ENCODE measurements around the gene CRIP2.

The CRIP2 gene

DNA sequence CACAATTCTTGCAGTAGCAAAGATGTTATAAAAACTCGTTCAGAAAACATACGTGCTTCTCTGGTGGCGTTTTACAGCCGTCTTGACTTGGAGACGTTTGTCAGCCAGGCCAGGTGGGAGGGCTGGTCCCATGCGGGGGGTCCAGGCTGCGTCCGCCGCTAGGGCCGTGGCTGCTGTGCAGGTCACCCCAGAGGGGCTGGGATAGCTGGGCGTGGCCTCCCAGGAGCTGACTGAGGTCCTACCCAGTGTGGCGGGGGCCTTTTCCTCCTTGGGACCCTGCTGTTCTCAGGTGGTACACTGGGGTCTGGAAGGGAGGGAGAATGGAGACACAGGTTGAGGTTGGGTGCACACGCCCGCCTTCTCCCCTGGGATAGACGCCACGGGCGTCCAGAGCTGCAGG is 29.8 kb upstream of the CRIP2 start:
- Histone ChIP-seq H3K4me1 (ENCODE audit: control insufficient read depth in 1 of 2, insufficient read depth in 1 of 2, low read depth in 1 of 2, low read length in 1 of 2) (no peaks in the 10 kb centered on the region), H3K27ac (no peak overlapping the region), H3K9me3 (no peaks in the 10 kb centered on the region), H3K27me3 (no peaks in the 10 kb centered on the region), H3K36me3 (peaks cover 10% of the 10 kb centered on the region), H3K4me3 (ENCODE audit: low read depth in 1 of 2, low read length in 1 of 2) (no peak overlapping the region)
- TF ChIP-seq, protein P1, sequence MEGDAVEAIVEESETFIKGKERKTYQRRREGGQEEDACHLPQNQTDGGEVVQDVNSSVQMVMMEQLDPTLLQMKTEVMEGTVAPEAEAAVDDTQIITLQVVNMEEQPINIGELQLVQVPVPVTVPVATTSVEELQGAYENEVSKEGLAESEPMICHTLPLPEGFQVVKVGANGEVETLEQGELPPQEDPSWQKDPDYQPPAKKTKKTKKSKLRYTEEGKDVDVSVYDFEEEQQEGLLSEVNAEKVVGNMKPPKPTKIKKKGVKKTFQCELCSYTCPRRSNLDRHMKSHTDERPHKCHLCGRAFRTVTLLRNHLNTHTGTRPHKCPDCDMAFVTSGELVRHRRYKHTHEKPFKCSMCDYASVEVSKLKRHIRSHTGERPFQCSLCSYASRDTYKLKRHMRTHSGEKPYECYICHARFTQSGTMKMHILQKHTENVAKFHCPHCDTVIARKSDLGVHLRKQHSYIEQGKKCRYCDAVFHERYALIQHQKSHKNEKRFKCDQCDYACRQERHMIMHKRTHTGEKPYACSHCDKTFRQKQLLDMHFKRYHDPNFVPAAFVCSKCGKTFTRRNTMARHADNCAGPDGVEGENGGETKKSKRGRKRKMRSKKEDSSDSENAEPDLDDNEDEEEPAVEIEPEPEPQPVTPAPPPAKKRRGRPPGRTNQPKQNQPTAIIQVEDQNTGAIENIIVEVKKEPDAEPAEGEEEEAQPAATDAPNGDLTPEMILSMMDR (IDR thresholded peaks at IDR 0.05): no peak

DNA sequence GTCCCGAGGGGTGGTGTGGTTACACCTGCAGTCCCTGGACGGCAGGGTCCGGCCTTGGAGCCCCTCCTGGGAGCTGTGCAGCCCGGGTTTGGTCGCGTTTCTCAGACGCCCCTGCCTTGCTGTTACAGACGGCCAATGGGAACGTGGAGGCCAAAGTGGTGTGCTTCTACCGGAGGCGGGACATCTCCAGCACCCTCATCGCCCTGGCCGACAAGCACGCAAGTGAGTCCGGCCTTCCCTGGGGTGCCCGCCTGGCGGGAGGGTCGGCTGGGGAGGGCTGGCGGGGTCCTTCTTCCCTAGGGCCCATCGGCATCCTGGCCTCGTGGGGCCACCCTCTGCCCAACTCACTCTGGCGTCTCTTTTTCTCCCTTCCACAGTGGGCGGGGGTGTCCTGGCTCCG is 29.3 kb upstream of the CRIP2 start:
- no peaks in the 10 kb centered on the region for H3K27me3 ChIP-seq

DNA sequence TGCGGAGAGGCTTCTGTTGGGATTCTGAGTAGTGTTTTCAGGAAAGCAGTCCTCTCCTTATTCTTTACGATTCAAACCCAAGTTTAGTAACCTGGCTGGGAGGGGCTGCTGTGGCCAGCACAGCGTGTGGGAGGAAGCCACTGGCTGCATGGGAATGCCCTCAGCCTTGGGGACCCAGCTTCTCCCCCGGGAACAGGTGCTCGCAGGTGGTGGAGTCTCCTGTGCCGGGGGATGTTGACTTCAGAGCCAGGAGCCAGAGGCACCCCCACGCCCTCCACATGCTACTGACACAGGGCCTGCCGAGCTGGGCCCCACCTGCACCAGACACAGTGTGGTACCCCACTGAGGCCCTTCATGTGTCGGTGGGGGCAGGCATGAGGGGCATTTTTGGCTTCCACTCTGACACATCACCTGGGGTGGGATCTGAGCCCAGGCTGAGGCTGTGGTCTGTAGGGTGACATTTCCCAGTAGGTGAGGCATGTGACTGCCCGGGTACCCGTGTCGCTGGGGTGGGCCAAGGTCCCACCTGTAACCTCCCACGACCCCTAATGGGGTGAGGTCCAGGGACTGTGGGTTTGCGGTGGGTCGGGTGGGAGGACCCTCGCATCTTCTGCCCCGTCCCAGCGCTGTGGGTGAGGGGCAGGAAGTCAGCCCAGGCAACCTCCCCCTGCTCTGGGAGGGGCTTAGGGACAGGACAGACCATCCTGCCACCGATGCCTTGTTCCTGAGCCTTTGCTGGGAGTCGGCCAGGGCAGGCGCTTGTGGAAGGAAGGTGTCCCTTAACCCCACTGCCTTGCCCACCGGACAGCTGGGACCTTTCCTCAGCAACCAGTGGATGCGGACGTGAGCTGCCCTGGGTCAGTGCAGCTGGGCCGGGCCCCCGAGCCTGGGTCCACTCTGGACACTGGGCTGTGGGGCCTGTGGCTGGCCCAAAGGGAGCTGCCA is 28.4 kb upstream of the CRIP2 start:
- no peaks in the 10 kb centered on the region for H3K4me1 ChIP-seq (ENCODE audit: control insufficient read depth in 1 of 2, insufficient read depth in 1 of 2, low read depth in 1 of 2, low read length in 1 of 2)
- H3K27ac ChIP-seq: no peak overlapping the region
- H3K36me3 ChIP-seq: peaks cover 15% of the 10 kb centered on the region
- no peaks in the 10 kb centered on the region for H3K9me3 ChIP-seq
- TF ChIP-seq, protein P1 (IDR thresholded peaks at IDR 0.05): no peak
- no peaks in the 10 kb centered on the region for H3K27me3 ChIP-seq
- H3K4me3 ChIP-seq (ENCODE audit: low read depth in 1 of 2, low read length in 1 of 2): no peak overlapping the region

More for the DNA sequence above, 29.3 kb upstream of the CRIP2 start:
- H3K9me3 ChIP-seq: no peaks in the 10 kb centered on the region
- H3K36me3 ChIP-seq: peaks cover 12% of the 10 kb centered on the region
- no peak overlapping the region for H3K27ac ChIP-seq
- H3K4me3 ChIP-seq (ENCODE audit: low read depth in 1 of 2, low read length in 1 of 2): no peak overlapping the region
- H3K4me1 ChIP-seq (ENCODE audit: control insufficient read depth in 1 of 2, insufficient read depth in 1 of 2, low read depth in 1 of 2, low read length in 1 of 2): no peaks in the 10 kb centered on the region
- TF ChIP-seq, protein P1 (IDR thresholded peaks at IDR 0.05): no peak

DNA sequence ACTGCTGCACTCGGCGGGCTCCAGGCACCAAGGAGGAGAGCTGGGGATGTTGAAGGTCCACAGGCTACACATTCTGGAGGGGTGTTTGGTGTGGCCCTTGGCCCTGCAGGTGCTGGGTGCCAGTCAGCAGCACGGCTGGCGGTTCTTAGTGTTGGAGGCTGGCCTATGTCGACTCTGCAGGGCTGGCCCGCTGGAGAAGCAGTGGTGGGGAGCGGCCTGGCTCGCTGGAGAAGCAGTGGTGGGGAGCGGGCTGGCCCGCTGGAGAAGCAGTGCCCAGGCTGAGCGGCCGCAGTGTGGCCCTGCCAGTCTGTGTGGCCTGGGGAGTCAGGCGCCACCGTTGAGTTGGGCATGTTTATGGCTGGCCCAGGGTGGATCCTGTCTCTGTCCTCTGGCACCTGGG is 27.6 kb upstream of the CRIP2 start:
- Histone ChIP-seq H3K4me1 (ENCODE audit: control insufficient read depth in 1 of 2, insufficient read depth in 1 of 2, low read depth in 1 of 2, low read length in 1 of 2) (no peaks in the 10 kb centered on the region), H3K27me3 (no peaks in the 10 kb centered on the region), H3K36me3 (peaks cover 18% of the 10 kb centered on the region), H3K4me3 (ENCODE audit: low read depth in 1 of 2, low read length in 1 of 2) (no peak overlapping the region), H3K27ac (no peak overlapping the region), H3K9me3 (no peaks in the 10 kb centered on the region)
- TF ChIP-seq, protein P1 (IDR thresholded peaks at IDR 0.05): no peak

DNA sequence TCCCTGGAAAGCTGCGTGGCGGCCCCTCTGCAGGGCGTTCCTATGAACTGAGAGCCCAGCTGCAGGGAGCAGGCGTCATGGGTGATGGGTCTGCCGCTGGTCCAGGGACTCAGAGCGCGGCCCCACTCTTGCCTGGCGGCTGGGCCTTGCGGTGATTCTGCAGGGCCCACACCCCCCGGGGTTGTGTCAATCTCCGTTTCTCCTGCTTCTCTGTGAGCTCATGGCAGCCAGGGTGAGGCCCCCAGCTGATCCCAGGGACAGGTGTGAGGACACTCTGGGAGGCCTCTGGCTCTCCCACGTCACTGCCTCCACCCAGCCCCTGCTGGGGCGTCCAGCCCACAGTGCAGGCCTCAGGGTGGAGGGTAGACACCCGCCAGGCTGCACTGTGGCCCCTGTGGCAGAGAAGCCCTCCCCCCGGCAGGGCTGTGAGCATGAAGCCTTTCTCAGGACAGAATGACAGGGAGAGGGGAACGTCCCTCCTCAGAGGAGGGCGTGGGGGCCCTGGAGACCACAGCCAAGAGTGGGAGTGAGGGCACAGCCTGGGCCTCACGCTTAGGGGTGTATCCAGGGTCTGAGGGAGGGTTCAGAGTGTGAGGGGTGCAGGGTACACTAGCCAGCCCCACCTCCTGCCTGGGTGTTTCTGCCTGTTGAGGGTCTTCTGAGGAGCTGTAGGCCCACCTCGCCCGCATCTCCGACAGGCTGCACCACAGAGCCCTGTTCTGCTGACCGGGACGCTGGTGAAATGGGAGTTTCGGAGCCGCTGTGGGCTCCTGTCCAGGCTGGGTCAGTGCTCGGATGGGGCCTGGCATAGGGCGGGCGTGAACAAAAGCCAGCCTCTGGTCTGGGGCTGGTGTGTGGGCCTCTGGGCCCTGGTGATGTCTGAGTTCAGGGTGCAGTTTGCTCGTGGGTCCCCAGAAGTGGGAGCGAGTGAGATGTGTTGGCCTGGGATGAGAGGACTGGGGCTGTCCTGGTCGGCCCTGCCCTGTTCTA is 26.7 kb upstream of the CRIP2 start:
- H3K4me1 ChIP-seq (ENCODE audit: control insufficient read depth in 1 of 2, insufficient read depth in 1 of 2, low read depth in 1 of 2, low read length in 1 of 2): no peaks in the 10 kb centered on the region
- H3K27me3 ChIP-seq: no peaks in the 10 kb centered on the region
- no peaks in the 10 kb centered on the region for H3K9me3 ChIP-seq
- TF ChIP-seq, protein P1 (IDR thresholded peaks at IDR 0.05): no peak
- H3K27ac ChIP-seq: no peak overlapping the region
- H3K36me3 ChIP-seq: peaks cover 25% of the 10 kb centered on the region
- no peak overlapping the region for H3K4me3 ChIP-seq (ENCODE audit: low read depth in 1 of 2, low read length in 1 of 2)
